RPMI7951 (cell line): Measurements from ENCODE around the gene PSMB9. TPM values are rescaled to one million over a fixed set of nuclear protein-coding genes. Genes with fewer than 3 reads are reported as not detected.

Experiments
- DNase-seq: peaks from one replicate; pipeline ENCODE4 v3.0.0-alpha.2; 2012; ENCODE audit warnings: low read depth
- total RNA-seq: library from RNA; depleted of rRNA; stranded (reverse); fragments of >200 nt; shearing (Covaris generic); gene quantifications from 2 replicates; pipeline ENCODE4 v1.2.3, GENCODE V29; 2014

PSMB9 gene
- total RNA-seq, 1 experiment from 2014 or later, result 174 TPM

DNA sequence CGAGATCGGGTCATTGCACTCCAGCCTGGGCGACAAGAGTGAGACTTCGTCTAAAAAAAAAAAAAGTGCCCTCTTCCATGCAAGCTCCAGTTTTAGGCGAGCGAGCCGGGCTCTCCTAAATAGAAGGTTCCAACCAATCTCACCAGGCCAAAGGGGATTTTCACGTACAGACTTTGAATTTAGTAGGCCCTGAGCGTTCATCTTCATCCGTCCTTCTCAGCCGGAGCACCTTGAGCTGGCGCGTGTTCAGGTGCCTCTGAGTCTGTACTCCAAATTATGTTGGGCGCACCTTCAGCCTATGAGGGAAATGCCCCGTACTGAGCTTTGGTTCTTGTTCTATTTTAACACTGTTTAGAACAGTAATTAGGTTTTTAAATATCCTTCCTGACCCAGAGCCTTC is 14.6 kb upstream of the PSMB9 start:
- no peak for DNase-seq

DNA sequence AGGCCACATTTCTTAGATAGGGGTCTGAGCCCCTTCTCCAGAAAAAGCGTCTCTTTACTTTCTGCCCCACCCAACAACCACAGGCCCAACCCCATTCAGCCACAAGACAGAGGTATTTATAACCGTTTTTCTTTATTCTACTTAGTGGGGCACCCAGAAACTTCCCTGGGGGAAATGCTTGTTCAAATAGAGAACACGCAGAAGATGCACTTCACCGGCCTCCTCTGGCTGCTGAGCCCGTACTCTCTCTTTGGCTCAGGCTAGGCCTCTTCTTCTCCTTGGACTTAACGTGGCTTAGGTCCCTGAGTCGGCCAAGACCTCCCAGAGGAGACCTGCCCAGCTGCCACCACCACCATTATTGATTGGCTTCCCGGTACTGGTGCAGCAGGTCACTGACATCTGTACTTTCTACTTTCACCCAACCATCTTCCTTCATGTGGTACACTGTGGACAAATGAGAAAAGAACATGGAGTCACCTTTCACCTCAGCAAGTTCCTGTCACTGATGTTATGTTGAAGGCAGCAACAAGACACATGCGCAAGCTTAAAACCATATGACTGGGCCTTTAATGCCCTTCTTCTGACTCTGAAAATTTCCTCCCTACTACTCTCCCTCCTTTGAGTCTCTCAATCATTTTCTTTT is 13.3 kb upstream of the PSMB9 start:
- no peak for DNase-seq

- no peak for DNase-seq
Measured at GRCh38 chr6:32842021-32842650, 11.9 kb upstream of the PSMB9 start.

GRCh38 chr6:32842690-32843089 is 11.3 kb upstream of the PSMB9 start:
- DNase-seq, result no peak

- DNase-seq, result no peak
Measured at GRCh38 chr6:32843331-32843978, 10.5 kb upstream of the PSMB9 start.

GRCh38 chr6:32843979-32844838 is 9.8 kb upstream of the PSMB9 start, which contains the start of gene PSMB8:
Gene PSMB8, minus strand, starts transcription at chr6:32844047. Its CDS starts 51 bp downstream, at chr6:32843996.
- peak; percentile 92 for DNase-seq

GRCh38 chr6:32844839-32845383 is 9.1 kb upstream of the PSMB9 start:
- no peak for DNase-seq

- no peak for DNase-seq
Measured at GRCh38 chr6:32845384-32845884, 8.6 kb upstream of the PSMB9 start.

GRCh38 chr6:32847004-32847403 is 7.0 kb upstream of the PSMB9 start:
- no peak for DNase-seq

- DNase-seq, result no peak
Measured at GRCh38 chr6:32847795-32848194, 6.2 kb upstream of the PSMB9 start.

DNA sequence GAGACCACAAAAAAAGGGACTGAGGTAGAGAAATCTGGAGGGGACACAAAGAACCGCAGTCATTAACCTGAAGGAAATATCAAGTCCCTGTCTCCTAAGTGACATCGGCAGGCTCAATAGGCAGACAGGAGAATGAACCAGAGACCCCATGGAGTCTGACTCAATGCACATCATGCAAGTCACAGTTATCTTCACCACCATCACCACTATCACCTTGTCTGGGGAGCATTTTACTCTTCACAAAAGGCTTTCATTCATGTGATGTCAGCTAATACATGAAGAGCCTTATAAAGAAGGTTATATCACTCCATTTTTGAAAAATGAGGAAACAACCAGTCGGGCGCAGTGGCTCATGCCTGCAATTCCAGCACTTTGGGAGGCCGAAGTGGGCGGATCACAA is 4.9 kb upstream of the PSMB9 start:
- no peak for DNase-seq

- DNase-seq, result no peak
Measured at GRCh38 chr6:32851025-32851424, 3.0 kb upstream of the PSMB9 start.

GRCh38 chr6:32852018-32852843 is 1.8 kb upstream of the PSMB9 start:
- DNase-seq, result peak; percentile 26

DNA sequence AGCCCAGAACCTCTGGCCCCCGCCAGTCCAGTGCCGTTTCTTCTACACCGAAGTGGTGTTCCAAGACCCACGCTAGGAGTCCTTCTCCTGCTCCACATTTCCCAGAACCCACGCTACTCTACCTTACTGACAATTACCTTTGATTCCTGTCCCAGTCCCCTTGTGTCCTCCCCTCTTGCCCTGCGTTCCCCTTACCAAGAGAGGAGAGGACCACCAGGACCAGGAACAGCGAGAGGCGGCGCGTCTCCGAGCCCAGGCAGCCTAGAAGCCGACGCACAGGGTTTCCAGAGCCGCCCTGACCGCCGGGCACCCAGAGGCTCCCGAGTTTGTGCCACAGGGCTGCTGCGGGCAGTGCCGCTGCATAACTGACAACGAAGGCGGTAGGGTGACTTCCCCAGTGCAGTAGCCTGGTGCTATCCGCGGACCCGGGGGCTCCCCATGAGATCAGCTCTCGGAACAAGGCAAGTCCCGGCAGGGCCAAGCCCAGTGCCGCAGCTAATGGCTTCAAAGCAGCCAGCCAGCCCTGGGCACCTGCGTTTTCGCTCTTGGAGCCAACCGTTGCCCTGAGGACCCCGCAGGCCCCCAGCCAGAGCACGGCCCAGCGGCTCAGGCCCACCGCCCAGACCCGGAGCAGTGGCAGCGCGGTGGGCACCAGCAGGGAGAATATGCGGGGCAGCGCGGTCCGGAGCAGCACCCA is 1.0 kb upstream of the PSMB9 start:
- DNase-seq, result peak; percentile 51

- DNase-seq, result peak; percentile 63
Measured at GRCh38 chr6:32854376-32855178, 585 bp downstream of the PSMB9 start.

DNA sequence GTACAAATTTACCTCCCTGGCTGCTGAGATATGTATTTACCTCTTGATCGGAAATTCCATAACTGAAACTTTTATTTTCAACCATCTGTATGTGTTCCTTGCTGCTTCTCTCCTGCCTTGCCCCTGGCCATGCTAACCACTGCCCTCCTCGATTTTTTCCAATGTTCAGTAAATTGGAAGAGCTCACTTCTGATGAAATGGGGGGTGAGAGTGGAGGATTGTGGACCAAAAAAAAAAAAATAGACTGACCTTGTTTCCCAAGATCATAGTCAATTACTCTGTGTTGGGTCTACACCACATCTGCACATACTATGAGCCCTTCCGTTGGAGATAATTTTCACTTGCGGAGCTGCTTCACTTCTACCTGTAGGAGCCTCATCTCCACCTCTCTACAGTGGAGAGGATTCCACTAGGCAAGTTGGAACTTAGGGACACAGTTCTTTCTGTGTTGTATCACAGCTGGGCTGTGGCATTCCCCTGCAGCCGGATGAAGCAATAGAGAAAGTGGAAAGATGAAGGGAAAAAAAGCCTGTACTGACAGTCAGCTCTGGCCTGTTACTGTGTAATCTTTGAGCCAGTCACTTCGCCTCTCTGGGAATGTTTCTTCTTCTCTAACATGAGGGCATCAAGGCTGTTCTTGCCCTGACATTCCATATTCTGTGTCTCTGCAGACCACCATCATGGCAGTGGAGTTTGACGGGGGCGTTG is 1.6 kb downstream of the PSMB9 start:
- DNase-seq, result no peak

DNA sequence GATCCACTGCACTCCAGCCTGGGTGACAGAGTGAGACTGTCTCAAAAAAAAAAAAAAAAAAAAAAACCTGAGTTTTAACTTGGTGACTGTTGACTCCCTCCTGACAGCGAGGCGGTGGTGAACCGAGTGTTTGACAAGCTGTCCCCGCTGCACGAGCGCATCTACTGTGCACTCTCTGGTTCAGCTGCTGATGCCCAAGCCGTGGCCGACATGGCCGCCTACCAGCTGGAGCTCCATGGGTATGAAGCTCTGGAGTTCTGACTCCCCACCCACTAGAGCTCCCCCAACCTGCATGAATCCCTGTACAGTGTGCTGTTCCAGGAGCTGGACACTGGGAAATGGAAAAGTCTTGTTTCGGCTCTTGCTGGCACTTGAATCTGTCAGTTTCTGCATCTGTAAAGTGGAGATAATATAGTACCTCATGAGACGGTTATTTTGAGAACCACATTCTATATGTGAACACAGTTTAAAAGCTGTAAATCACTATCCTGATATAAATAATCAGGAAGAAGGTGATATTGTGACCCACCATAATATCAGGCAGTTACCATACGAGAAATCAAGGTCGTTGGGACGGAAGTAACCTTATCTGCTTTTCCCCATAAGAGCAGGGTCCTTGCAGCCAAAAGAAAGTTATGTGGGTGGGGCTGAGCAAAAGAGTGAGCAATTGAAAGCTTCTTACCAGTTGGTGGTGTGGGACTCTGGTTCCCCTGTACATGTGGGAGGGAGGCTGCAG is 3.3 kb downstream of the PSMB9 start:
- no peak for DNase-seq

- DNase-seq, result no peak
Measured at GRCh38 chr6:32858194-32858593, 4.2 kb downstream of the PSMB9 start.
